Rectal smooth muscle tissue (tissue), 1 donor: ENCODE results near the gene UBE2L6.
"Not testable (repeated sequence)": the region's sequence is repeated elsewhere in the genome, so short reads cannot be mapped to it uniquely, and the experiment has no call there.

ENCODE experiments used
- H3K27ac ChIP-seq: one replicate; pipeline ENCODE4 v1.7.0; 2013; ENCODE audit warnings: low read depth, low read length, inconsistent platforms
- H3K27me3 ChIP-seq: one replicate; pipeline ENCODE4 v1.7.0; 2013; ENCODE audit warnings: low read length; ENCODE audit not compliant: control insufficient read depth, insufficient read depth
- H3K36me3 ChIP-seq: one replicate; pipeline ENCODE4 v1.7.0; 2013; ENCODE audit warnings: low read length; ENCODE audit not compliant: control insufficient read depth, insufficient read depth
- H3K4me1 ChIP-seq: one replicate; pipeline ENCODE4 v1.7.0; 2013; ENCODE audit warnings: low read length; ENCODE audit not compliant: control insufficient read depth, insufficient read depth
- H3K4me3 ChIP-seq: one replicate; pipeline ENCODE4 v1.7.0; 2013; ENCODE audit warnings: low read length
- H3K9ac ChIP-seq: one replicate; pipeline ENCODE4 v1.7.0; 2013; ENCODE audit warnings: low read length

UBE2L6 gene

GRCh38 chr11:57539342-57539741 lies 28.1 kb downstream of the UBE2L6 start:
- Histone ChIP-seq H3K4me1 (no peaks in the 10 kb centered on the region), H3K9ac (no peak overlapping the region), H3K36me3 (no peaks in the 10 kb centered on the region), H3K27me3 (no peaks in the 10 kb centered on the region), H3K27ac (no peak overlapping the region), H3K4me3 (no peak overlapping the region)

- H3K4me1 ChIP-seq, result no peaks in the 10 kb centered on the region
- H3K4me3 ChIP-seq, result no peak within 1 kb of the TSS
- no peaks in the 10 kb centered on the region for H3K36me3 ChIP-seq
- no peak within 1 kb of the TSS for H3K27ac ChIP-seq
- H3K9ac ChIP-seq, result no peak within 1 kb of the TSS
- H3K27me3 ChIP-seq, result no peaks in the 10 kb centered on the region
These were observed 30.4 kb downstream of the UBE2L6 start, which contains the start of gene SMTNL1 for GRCh38 chr11:57536947-57537619. Gene SMTNL1, plus strand, starts transcription at chr11:57537595. Its CDS starts 5,048 bp downstream, at chr11:57542643.

- not testable (repeated sequence) for H3K4me3 ChIP-seq, H3K9ac ChIP-seq, H3K36me3 ChIP-seq, H3K27me3 ChIP-seq, H3K27ac ChIP-seq
- peaks cover 10% of the 10 kb centered on the region for H3K4me1 ChIP-seq
These were observed 33.0 kb downstream of the UBE2L6 start for GRCh38 chr11:57534449-57534848.

- H3K36me3 ChIP-seq, result no peaks in the 10 kb centered on the region
- peak within 1 kb of the TSS; percentile 65 for H3K27ac ChIP-seq
- no peaks in the 10 kb centered on the region for H3K27me3 ChIP-seq
- H3K9ac ChIP-seq, result peak within 1 kb of the TSS; percentile 33
- H3K4me1 ChIP-seq, result peaks cover 10% of the 10 kb centered on the region
- H3K4me3 ChIP-seq, result peak within 1 kb of the TSS; percentile 86
These were observed 36.6 kb downstream of the UBE2L6 start, which contains the start of gene TIMM10 for GRCh38 chr11:57530596-57531507. Gene TIMM10, minus strand, starts transcription at chr11:57530754. Its CDS starts 565 bp downstream, at chr11:57530189.

GRCh38 chr11:57530215-57530595 lies 37.3 kb downstream of the UBE2L6 start:
- peak overlapping the region; percentile 86 for H3K4me3 ChIP-seq
- no peaks in the 10 kb centered on the region for H3K27me3 ChIP-seq
- peak overlapping the region; percentile 21 for H3K9ac ChIP-seq
- H3K36me3 ChIP-seq, result no peaks in the 10 kb centered on the region
- peaks cover 10% of the 10 kb centered on the region for H3K4me1 ChIP-seq
- peak overlapping the region; percentile 65 for H3K27ac ChIP-seq

- H3K27me3 ChIP-seq, result no peaks in the 10 kb centered on the region
- H3K36me3 ChIP-seq, result no peaks in the 10 kb centered on the region
- H3K4me1 ChIP-seq, result peaks cover 10% of the 10 kb centered on the region
- H3K27ac ChIP-seq, result no peak overlapping the region
- no peak overlapping the region for H3K4me3 ChIP-seq
- no peak overlapping the region for H3K9ac ChIP-seq
These were observed 38.5 kb downstream of the UBE2L6 start for GRCh38 chr11:57529012-57529411.

GRCh38 chr11:57527056-57527631 lies 40.3 kb downstream of the UBE2L6 start:
- Histone ChIP-seq H3K4me3 (no peak overlapping the region), H3K4me1 (peaks cover 10% of the 10 kb centered on the region), H3K27me3 (no peaks in the 10 kb centered on the region), H3K27ac (no peak overlapping the region), H3K36me3 (no peaks in the 10 kb centered on the region), H3K9ac (no peak overlapping the region)

- no peak overlapping the region for H3K9ac ChIP-seq
- no peak overlapping the region for H3K27ac ChIP-seq
- no peaks in the 10 kb centered on the region for H3K36me3 ChIP-seq
- no peak overlapping the region for H3K4me3 ChIP-seq
- no peaks in the 10 kb centered on the region for H3K27me3 ChIP-seq
- no peaks in the 10 kb centered on the region for H3K4me1 ChIP-seq
These were observed 44.1 kb downstream of the UBE2L6 start for GRCh38 chr11:57523419-57523818.

GRCh38 chr11:57521116-57521515 lies 46.4 kb downstream of the UBE2L6 start:
- no peak overlapping the region for H3K9ac ChIP-seq
- no peak overlapping the region for H3K27ac ChIP-seq
- no peaks in the 10 kb centered on the region for H3K36me3 ChIP-seq
- no peaks in the 10 kb centered on the region for H3K27me3 ChIP-seq
- H3K4me1 ChIP-seq, result peaks cover under 1% of the 10 kb centered on the region
- no peak overlapping the region for H3K4me3 ChIP-seq

GRCh38 chr11:57516061-57516443 lies 51.4 kb downstream of the UBE2L6 start:
- Histone ChIP-seq H3K27ac (peak overlapping the region; percentile 35), H3K27me3 (no peaks in the 10 kb centered on the region), H3K4me3 (peak overlapping the region; percentile 88), H3K36me3 (no peaks in the 10 kb centered on the region), H3K9ac (no peak overlapping the region), H3K4me1 (peaks cover 4% of the 10 kb centered on the region)

GRCh38 chr11:57515332-57516060 lies 52.0 kb downstream of the UBE2L6 start, which contains the start of gene SLC43A1:
Gene SLC43A1, minus strand, starts transcription at chr11:57515702. Its CDS starts 1,591 bp downstream, at chr11:57514111.
- Histone ChIP-seq H3K4me1 (peaks cover 4% of the 10 kb centered on the region), H3K36me3 (no peaks in the 10 kb centered on the region), H3K4me3 (peak within 1 kb of the TSS; percentile 88), H3K27me3 (no peaks in the 10 kb centered on the region), H3K9ac (peak within 1 kb of the TSS; percentile 24), H3K27ac (peak within 1 kb of the TSS; percentile 35)
